PC-3 (cell line): ENCODE data around the gene PLAAT4. TPM values are rescaled to one million over a fixed set of nuclear protein-coding genes. Genes with fewer than 3 reads are reported as not detected.

ENCODE experiments used
- ATAC-seq: fragments of 200-7000 bp; cut with Tn5 transposase; 2 replicates; pipeline ENCODE4 v1.9.1; 2020; ENCODE audit warnings: mild to moderate bottlenecking, moderate library complexity
- BruUV-seq: library from RNA; stranded (reverse); fragments of 400-500 nt; replicated peaks from 2 replicates; lab custom pipeline; 2021; lab: Mats Ljungman, UMichigan
- CTCF ChIA-PET: fragments of 300-600 bp; sonication (Branson Sonifier 250); formaldehyde crosslinking; loops from one replicate; lab custom pipeline; 2022; ENCODE audit warnings: antibody characterized with exemption; lab: Charles Lee
- POLR2A ChIA-PET: fragments of 300-600 bp; sonication (Branson Sonifier 250); formaldehyde crosslinking; loops from one replicate; lab custom pipeline; 2022; ENCODE audit warnings: antibody characterized with exemption; ENCODE audit not compliant: unreplicated experiment; lab: Charles Lee
- DNase-seq: peaks from one replicate; pipeline ENCODE4 v3.0.0-alpha.2; 2015
- H2AFZ ChIP-seq: fragments of 300-600 bp; sonication (generic); 2 replicates; pipeline ENCODE4 v1.6.0; 2016; ENCODE audit warnings: antibody characterized with exemption, low read length
- H3F3A ChIP-seq: fragments of 300-600 bp; sonication (generic); one replicate; pipeline ENCODE4 v1.6.0; 2017; ENCODE audit warnings: antibody characterized with exemption, low read length, control low read depth, mild to moderate bottlenecking; ENCODE audit not compliant: unreplicated experiment
- H3K27ac ChIP-seq: fragments of 300-600 bp; sonication (generic); 2 replicates; pipeline ENCODE4 v1.5.1; 2016; ENCODE audit warnings: mild to moderate bottlenecking, low read length
- H3K27me3 ChIP-seq: fragments of 300-600 bp; sonication (generic); 2 replicates; pipeline ENCODE4 v1.6.1; 2016; ENCODE audit warnings: low read length, mixed read lengths
- H3K36me3 ChIP-seq: fragments of 300-600 bp; sonication (generic); 2 replicates; pipeline ENCODE4 v1.6.1; 2016; ENCODE audit warnings: low read depth, mixed run types, low read length, mixed read lengths
- H3K4me1 ChIP-seq: fragments of 300-600 bp; sonication (generic); 2 replicates; pipeline ENCODE4 v1.5.1; 2016; ENCODE audit warnings: low read length; ENCODE audit not compliant: insufficient read depth
- H3K4me2 ChIP-seq: fragments of 300-600 bp; sonication (generic); 2 replicates; pipeline ENCODE4 v1.6.0; 2016; ENCODE audit warnings: low read length
- H3K4me3 ChIP-seq: fragments of 300-600 bp; sonication (generic); 2 replicates; pipeline ENCODE4 v1.5.1; 2016; ENCODE audit warnings: mild to moderate bottlenecking, low read length, mixed read lengths
- H3K79me2 ChIP-seq: fragments of 300-600 bp; sonication (generic); 2 replicates; pipeline ENCODE4 v1.6.1; 2017; ENCODE audit warnings: low read length, mixed read lengths
- H3K9ac ChIP-seq: fragments of 300-600 bp; sonication (generic); 2 replicates; pipeline ENCODE4 v1.6.0; 2016; ENCODE audit warnings: mild to moderate bottlenecking, low read length
- H3K9me2 ChIP-seq: fragments of 300-600 bp; sonication (generic); replicated peaks from 2 replicates; pipeline ENCODE4 v1.6.1; 2016; ENCODE audit warnings: mixed run types, low read length, mixed read lengths
- H3K9me3 ChIP-seq: fragments of 300-600 bp; sonication (generic); 2 replicates; pipeline ENCODE4 v1.6.1; 2016; ENCODE audit warnings: low read length, mixed read lengths
- H4K20me1 ChIP-seq: fragments of 300-600 bp; sonication (generic); 2 replicates; pipeline ENCODE4 v1.6.1; 2016; ENCODE audit warnings: low read length, mixed read lengths
- EZH2 ChIP-seq: fragments of 300-600 bp; sonication (generic); IDR thresholded peaks from one replicate; pipeline ENCODE4 v1.6.1; 2017; ENCODE audit warnings: antibody characterized with exemption, mild to moderate bottlenecking, low read length; ENCODE audit not compliant: unreplicated experiment
- EZH2phosphoT487 ChIP-seq: fragments of 300-600 bp; sonication (generic); IDR thresholded peaks from 2 replicates; pipeline ENCODE4 v1.6.1; 2018; ENCODE audit warnings: mild to moderate bottlenecking, antibody characterized with exemption, low read length, borderline replicate concordance
- intact Hi-C: fragments of 100-400 bp; cut with micrococcal nuclease; formaldehyde crosslinking; loops from 2 replicates; pipeline ENCODE4 v1.9.0; 2023
- total RNA-seq: library from RNA; depleted of rRNA; stranded (reverse); fragments of >200 nt; gene quantifications from 2 replicates; pipeline ENCODE4 v1.2.3, GENCODE V29; 2014
- TF ChIP-seq, protein P1 (sequence below): fragments of 300-600 bp; sonication (generic); conservative IDR thresholded peaks from 2 replicates; pipeline ENCODE4 v1.5.1; 2017; ENCODE audit warnings: antibody characterized with exemption, low read depth, mild to moderate bottlenecking, low read length

The PLAAT4 gene
- total RNA-seq, 1 experiment from 2014 or later: 5.4 TPM

DNA sequence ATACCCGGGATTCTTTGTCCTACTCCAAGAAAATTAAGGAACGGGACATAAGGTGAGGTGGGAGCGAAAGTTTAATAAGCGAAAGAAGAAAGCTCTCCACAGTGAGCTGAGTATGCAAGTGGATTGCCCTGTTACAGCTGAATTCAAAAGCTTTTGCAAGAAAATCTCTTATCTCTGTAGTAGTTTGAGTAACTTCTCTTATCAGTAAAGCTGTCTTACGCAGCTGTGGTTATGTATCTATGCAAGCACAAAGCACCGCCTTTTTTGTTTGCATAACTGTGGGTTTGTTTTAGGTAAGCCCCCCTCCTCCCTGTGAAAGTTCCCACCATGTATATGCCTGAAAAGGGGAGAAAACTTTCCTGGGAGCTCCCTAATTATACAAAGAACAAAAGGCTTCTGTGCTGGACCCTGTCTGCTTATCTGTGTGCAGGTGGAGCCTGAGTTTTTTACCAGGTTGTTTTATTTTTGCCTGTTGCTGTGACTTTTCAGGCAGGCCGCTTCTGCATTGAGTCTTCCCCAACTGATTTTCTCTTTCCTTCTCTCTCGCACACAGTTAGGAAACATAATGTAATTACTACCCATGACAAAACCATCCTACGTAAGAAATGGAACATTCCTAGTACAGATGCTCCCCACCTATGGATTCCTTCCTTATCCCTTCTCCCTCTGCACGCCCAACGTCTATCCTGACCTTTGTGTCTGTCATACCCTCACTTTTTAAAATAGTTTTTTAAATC lies 44.8 kb upstream of the PLAAT4 start:
- Histone ChIP-seq H3K9me3 (no peaks in the 10 kb centered on the region), H3F3A (no peaks in the 10 kb centered on the region), H3K4me2 (no peak overlapping the region), H3K9ac (no peak overlapping the region), H3K27me3 (no peaks in the 10 kb centered on the region), H3K9me2 (no peaks in the 10 kb centered on the region), H2AFZ (no peak overlapping the region), H3K79me2 (no peaks in the 10 kb centered on the region), H3K36me3 (no peaks in the 10 kb centered on the region), H3K27ac (no peak overlapping the region), H3K4me1 (no peaks in the 10 kb centered on the region), H4K20me1 (no peaks in the 10 kb centered on the region), H3K4me3 (no peak overlapping the region)
- BruUV-seq: no TSS peak
- no peak for TF ChIP-seq EZH2phosphoT487
- no peak for TF ChIP-seq EZH2
- intact Hi-C loops: no loop called here
- DNase-seq (no peak), ATAC-seq (no peak)
- POLR2A ChIA-PET: no interaction called here
- CTCF ChIA-PET: no interaction called here

DNA sequence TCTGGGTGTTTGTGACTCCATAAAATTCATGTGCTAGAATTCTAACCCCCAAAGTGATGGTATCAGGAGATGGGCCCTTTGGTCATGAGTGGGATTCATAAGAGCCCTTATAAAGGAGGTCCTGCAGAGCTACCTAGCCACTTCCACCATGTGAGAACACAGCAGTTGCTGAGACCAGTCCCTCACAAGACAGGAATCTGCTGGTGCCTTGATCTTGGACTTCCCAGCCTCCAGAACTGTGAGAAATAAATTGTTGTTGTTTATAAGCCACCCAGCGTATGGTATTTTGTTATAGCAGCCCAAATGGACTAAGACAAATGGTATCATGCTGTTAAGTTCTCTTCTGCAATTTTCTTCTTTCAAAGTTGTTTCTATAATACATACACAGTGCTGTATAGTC lies 44.2 kb upstream of the PLAAT4 start:
- ATAC-seq: no peak

DNA sequence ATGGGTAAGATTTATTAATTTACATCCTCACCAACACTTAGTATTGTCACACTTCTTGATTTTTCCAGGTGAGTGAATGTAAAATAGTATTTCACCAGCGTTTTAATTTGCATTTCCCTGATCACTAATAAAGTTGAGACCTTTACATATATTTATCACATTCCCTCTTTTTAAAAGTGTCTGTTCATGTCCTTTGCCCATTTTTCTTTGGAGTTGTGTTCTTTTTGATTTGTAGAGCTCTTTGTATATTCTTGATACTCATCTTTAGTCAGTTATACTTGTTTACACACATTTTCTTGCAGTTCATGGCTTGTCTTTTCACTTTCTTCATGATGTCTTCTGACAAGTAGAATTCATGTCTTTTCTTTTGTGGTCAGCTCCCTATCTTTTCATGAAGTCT lies 43.5 kb upstream of the PLAAT4 start:
- H3K4me3 ChIP-seq: no peak overlapping the region
- H3K9me2 ChIP-seq: no peaks in the 10 kb centered on the region
- H3K27ac ChIP-seq: no peak overlapping the region
- H3F3A ChIP-seq: no peaks in the 10 kb centered on the region
- no peaks in the 10 kb centered on the region for H3K79me2 ChIP-seq
- no peaks in the 10 kb centered on the region for H3K9me3 ChIP-seq
- no peak overlapping the region for H3K9ac ChIP-seq
- no peaks in the 10 kb centered on the region for H3K27me3 ChIP-seq
- ATAC-seq (no peak), DNase-seq (no peak)
- no peaks in the 10 kb centered on the region for H3K4me1 ChIP-seq
- H3K36me3 ChIP-seq: no peaks in the 10 kb centered on the region
- no peak overlapping the region for H3K4me2 ChIP-seq
- no peak overlapping the region for H2AFZ ChIP-seq
- POLR2A ChIA-PET: interaction anchor here (0.6 kb wide), 1 partner anchor 784 kb away, joined by 6 read pairs; no protein-coding TSS in a partner anchor
- CTCF ChIA-PET: no interaction called here
- TF ChIP-seq EZH2 (no peak), EZH2phosphoT487 (no peak)
- TF ChIP-seq, protein P1, sequence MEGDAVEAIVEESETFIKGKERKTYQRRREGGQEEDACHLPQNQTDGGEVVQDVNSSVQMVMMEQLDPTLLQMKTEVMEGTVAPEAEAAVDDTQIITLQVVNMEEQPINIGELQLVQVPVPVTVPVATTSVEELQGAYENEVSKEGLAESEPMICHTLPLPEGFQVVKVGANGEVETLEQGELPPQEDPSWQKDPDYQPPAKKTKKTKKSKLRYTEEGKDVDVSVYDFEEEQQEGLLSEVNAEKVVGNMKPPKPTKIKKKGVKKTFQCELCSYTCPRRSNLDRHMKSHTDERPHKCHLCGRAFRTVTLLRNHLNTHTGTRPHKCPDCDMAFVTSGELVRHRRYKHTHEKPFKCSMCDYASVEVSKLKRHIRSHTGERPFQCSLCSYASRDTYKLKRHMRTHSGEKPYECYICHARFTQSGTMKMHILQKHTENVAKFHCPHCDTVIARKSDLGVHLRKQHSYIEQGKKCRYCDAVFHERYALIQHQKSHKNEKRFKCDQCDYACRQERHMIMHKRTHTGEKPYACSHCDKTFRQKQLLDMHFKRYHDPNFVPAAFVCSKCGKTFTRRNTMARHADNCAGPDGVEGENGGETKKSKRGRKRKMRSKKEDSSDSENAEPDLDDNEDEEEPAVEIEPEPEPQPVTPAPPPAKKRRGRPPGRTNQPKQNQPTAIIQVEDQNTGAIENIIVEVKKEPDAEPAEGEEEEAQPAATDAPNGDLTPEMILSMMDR: no peak
- intact Hi-C loops: no loop called here
- no peaks in the 10 kb centered on the region for H4K20me1 ChIP-seq
- no TSS peak for BruUV-seq

More for the DNA sequence above, 44.2 kb upstream of the PLAAT4 start:
- CTCF ChIA-PET: no interaction called here
- H3K36me3 ChIP-seq: no peaks in the 10 kb centered on the region
- no peak overlapping the region for H3K27ac ChIP-seq
- no peak overlapping the region for H3K4me3 ChIP-seq
- DNase-seq: no peak
- no peaks in the 10 kb centered on the region for H3K9me3 ChIP-seq
- TF ChIP-seq, protein P1: no peak
- TF ChIP-seq EZH2phosphoT487: no peak
- TF ChIP-seq EZH2: no peak
- no peak overlapping the region for H2AFZ ChIP-seq
- no TSS peak for BruUV-seq
- intact Hi-C loops: no loop called here
- H3K4me2 ChIP-seq: no peak overlapping the region
- H3K9me2 ChIP-seq: no peaks in the 10 kb centered on the region
- no peaks in the 10 kb centered on the region for H3K27me3 ChIP-seq
- no peaks in the 10 kb centered on the region for H3K4me1 ChIP-seq
- H3K9ac ChIP-seq: no peak overlapping the region
- POLR2A ChIA-PET: no interaction called here
- H3K79me2 ChIP-seq: no peaks in the 10 kb centered on the region
- H3F3A ChIP-seq: no peaks in the 10 kb centered on the region
- no peaks in the 10 kb centered on the region for H4K20me1 ChIP-seq
